HG03159 (cell line): Measurements from ENCODE around the gene LPCAT4.
"Not testable (repeated sequence)": the region's sequence is repeated elsewhere in the genome, so short reads cannot be mapped to it uniquely, and the experiment has no call there.

Experiments used
- ATAC-seq: cut with Tn5 transposase; IDR thresholded peaks from one replicate; pipeline ENCODE4 v1.9.1; 2021; ENCODE audit warnings: mild to moderate bottlenecking, moderate library complexity; ENCODE audit not compliant: unreplicated experiment

LPCAT4 gene

GRCh38 chr15:34365091-34365825, 1.7 kb downstream of the LPCAT4 start:
- ATAC-seq = no peak

- no peak for ATAC-seq
Measured at GRCh38 chr15:34364041-34364440, 3.0 kb downstream of the LPCAT4 start.

GRCh38 chr15:34362047-34362773, 4.8 kb downstream of the LPCAT4 start:
- ATAC-seq = no peak

- ATAC-seq = no peak
Measured at GRCh38 chr15:34361278-34361677, 5.7 kb downstream of the LPCAT4 start.

GRCh38 chr15:34360298-34360697, 6.7 kb downstream of the LPCAT4 start:
- no peak for ATAC-seq

- no peak for ATAC-seq
Measured at GRCh38 chr15:34359416-34359815, 7.6 kb downstream of the LPCAT4 start.

GRCh38 chr15:34358948-34359347, 8.0 kb downstream of the LPCAT4 start:
- ATAC-seq = no peak

GRCh38 chr15:34358367-34358766, 8.6 kb downstream of the LPCAT4 start:
- ATAC-seq = no peak

- ATAC-seq = no peak
Measured at GRCh38 chr15:34357653-34358052, 9.3 kb downstream of the LPCAT4 start.

GRCh38 chr15:34355241-34355640, 11.8 kb downstream of the LPCAT4 start:
- no peak for ATAC-seq

- ATAC-seq = no peak
Measured at GRCh38 chr15:34354286-34354685, 12.7 kb downstream of the LPCAT4 start.

GRCh38 chr15:34353627-34354026, 13.4 kb downstream of the LPCAT4 start:
- no peak for ATAC-seq

GRCh38 chr15:34352996-34353395, 14.0 kb downstream of the LPCAT4 start:
- not testable (repeated sequence) for ATAC-seq

GRCh38 chr15:34349769-34350168, 17.2 kb downstream of the LPCAT4 start:
- no peak for ATAC-seq

GRCh38 chr15:34348735-34349300, 18.2 kb downstream of the LPCAT4 start:
- ATAC-seq = no peak

- ATAC-seq = no peak
Measured at GRCh38 chr15:34347951-34348638, 18.9 kb downstream of the LPCAT4 start.

GRCh38 chr15:34342737-34343575, 24.0 kb downstream of the LPCAT4 start, which contains the start of the genes NOP10 and NUTM1:
Gene NOP10 (minus strand): TSS chr15:34343136. CDS start chr15:34343073, 63 bp downstream.
Gene NUTM1 (plus strand): TSS chr15:34343315. CDS start chr15:34343697, 382 bp downstream.
- ATAC-seq = peak; percentile 87

- not testable (repeated sequence) for ATAC-seq
Measured at GRCh38 chr15:34342213-34342736, 24.7 kb downstream of the LPCAT4 start.

GRCh38 chr15:34341381-34342212, 25.4 kb downstream of the LPCAT4 start:
- no peak for ATAC-seq
